ENCODE data around the gene GALNT18.

GALNT18 gene

GRCh38 chr11:11531131-11531908, 90.5 kb downstream of the GALNT18 start:
- ATAC-seq (no peak), DNase-seq (no peak)

GRCh38 chr11:11528986-11529385, 92.8 kb downstream of the GALNT18 start:
- no peak for ATAC-seq
- no peak for DNase-seq

- ATAC-seq (no peak), DNase-seq (no peak)
These were observed 96.5 kb downstream of the GALNT18 start for GRCh38 chr11:11525283-11525682.

GRCh38 chr11:11524436-11525061, 97.3 kb downstream of the GALNT18 start:
- DNase-seq (no peak), ATAC-seq (no peak)

GRCh38 chr11:11522591-11522990, 99.2 kb downstream of the GALNT18 start:
- DNase-seq (no peak), ATAC-seq (no peak)

- ATAC-seq, result no peak
- DNase-seq, result no peak
These were observed 100.4 kb downstream of the GALNT18 start for GRCh38 chr11:11521306-11522002.

GRCh38 chr11:11520231-11521015, 101.4 kb downstream of the GALNT18 start:
- no peak for ATAC-seq
- DNase-seq, result no peak

- no peak for ATAC-seq
These were observed 102.6 kb downstream of the GALNT18 start for GRCh38 chr11:11519184-11519583.

GRCh38 chr11:11514246-11514645, 107.6 kb downstream of the GALNT18 start:
- DNase-seq, result no peak
- ATAC-seq, result no peak

More at GRCh38 chr11:11519184-11519583, 102.6 kb downstream of the GALNT18 start:
- no peak for DNase-seq

- ATAC-seq (no peak), DNase-seq (no peak)
These were observed 108.4 kb downstream of the GALNT18 start for GRCh38 chr11:11513422-11513821.

GRCh38 chr11:11512929-11513328, 108.9 kb downstream of the GALNT18 start:
- ATAC-seq (no peak), DNase-seq (no peak)

GRCh38 chr11:11512502-11512901, 109.3 kb downstream of the GALNT18 start:
- no peak for ATAC-seq
- DNase-seq, result no peak

- DNase-seq, result no peak
- ATAC-seq, result no peak
These were observed 109.7 kb downstream of the GALNT18 start for GRCh38 chr11:11512090-11512489.

GRCh38 chr11:11510939-11511338, 110.9 kb downstream of the GALNT18 start:
- no peak for ATAC-seq

GRCh38 chr11:11505692-11506091, 116.1 kb downstream of the GALNT18 start:
- ATAC-seq, result no peak

More at GRCh38 chr11:11510939-11511338, 110.9 kb downstream of the GALNT18 start:
- no peak for DNase-seq

GRCh38 chr11:11505190-11505589, 116.6 kb downstream of the GALNT18 start:
- ATAC-seq (no peak), DNase-seq (no peak)

More at GRCh38 chr11:11505692-11506091, 116.1 kb downstream of the GALNT18 start:
- DNase-seq, result no peak

- no peak for DNase-seq
- ATAC-seq, result no peak
These were observed 117.7 kb downstream of the GALNT18 start for GRCh38 chr11:11504071-11504470.

- no peak for ATAC-seq
- DNase-seq, result no peak
These were observed 119.4 kb downstream of the GALNT18 start for GRCh38 chr11:11502263-11502861.

GRCh38 chr11:11501546-11502262, 120.1 kb downstream of the GALNT18 start:
- DNase-seq, result no peak
- ATAC-seq, result no peak

GRCh38 chr11:11500744-11501487, 120.9 kb downstream of the GALNT18 start:
- DNase-seq, result no peak
- no peak for ATAC-seq

Measured in stimulated activated naive CD8-positive, alpha-beta T cell treated with anti-CD3 and anti-CD28 coated beads, Interleukin-15, Interleukin-2, amounts not matched to agents 100 U/mL and 50 U/mL, for 24 hours (primary cell).